Activated T-helper 2 cell treated with anti-CD3 and anti-CD28 coated beads, Interferon-gamma antibody, Interleukin-2, Interleukin-4, amounts not matched to agents 10 μg/mL and 5 μg/mL and 100 μg/mL, durations not matched to agents 14 hours and 24 hours and 36 hours (primary cell): ENCODE data around the gene F10. TPM values are rescaled to one million over a fixed set of nuclear protein-coding genes. Genes with fewer than 3 reads are reported as not detected.
A peak's percentile ranks its signal among the peaks of the same experiment; 100 is the strongest.

Experiments used
- DNase-seq: peaks from one replicate; pipeline ENCODE4 v3.0.0; 2021; ENCODE audit warnings: low spot score
- H3K27ac Mint-ChIP-seq: one replicate; pipeline ENCODE4 v1.8.0; 2021; ENCODE audit warnings: mixed read lengths
- H3K27me3 Mint-ChIP-seq: one replicate; pipeline ENCODE4 v1.8.0; 2021; ENCODE audit warnings: low read depth, mixed read lengths
- H3K36me3 Mint-ChIP-seq: one replicate; pipeline ENCODE4 v1.8.0; 2021; ENCODE audit warnings: low read depth, mixed read lengths
- H3K4me1 Mint-ChIP-seq: one replicate; pipeline ENCODE4 v1.8.0; 2021; ENCODE audit warnings: low read depth, mixed read lengths
- H3K4me3 Mint-ChIP-seq: one replicate; pipeline ENCODE4 v1.8.0; 2021; ENCODE audit warnings: low read depth, mild to moderate bottlenecking, moderate library complexity, mixed read lengths
- H3K9me3 Mint-ChIP-seq: one replicate; pipeline ENCODE4 v1.8.0; 2021; ENCODE audit warnings: mixed read lengths
- intact Hi-C: fragments of 100-400 bp; cut with micrococcal nuclease; formaldehyde crosslinking; loops from one replicate; pipeline ENCODE4 v1.15.1; 2023
- total RNA-seq: library from RNA; stranded (reverse); gene quantifications from 2 replicates; pipeline ENCODE4 v1.2.3, GENCODE V29; 2022

Gene F10
- total RNA-seq, 1 donor from 2014 or later = not detected

- no peak overlapping the region for H3K27ac Mint-ChIP-seq
- H3K36me3 Mint-ChIP-seq = peaks cover 74% of the 10 kb centered on the region
Measured at GRCh38 chr13:113179374-113180230, 57.0 kb downstream of the F10 start.

GRCh38 chr13:113182046-113182445 is 59.4 kb downstream of the F10 start:
- Mint-ChIP-seq H3K9me3 (no peaks in the 10 kb centered on the region), H3K36me3 (peaks cover 69% of the 10 kb centered on the region), H3K27ac (no peak overlapping the region), H3K4me1 (peaks cover 15% of the 10 kb centered on the region), H3K27me3 (no peaks in the 10 kb centered on the region), H3K4me3 (no peak overlapping the region)
- no peak for DNase-seq
- intact Hi-C loops = no loop called here

More at GRCh38 chr13:113179374-113180230, 57.0 kb downstream of the F10 start:
- no peaks in the 10 kb centered on the region for H3K9me3 Mint-ChIP-seq
- H3K4me3 Mint-ChIP-seq = no peak overlapping the region
- peaks cover 8% of the 10 kb centered on the region for H3K4me1 Mint-ChIP-seq
- intact Hi-C loops = no loop called here
- DNase-seq = no peak
- H3K27me3 Mint-ChIP-seq = no peaks in the 10 kb centered on the region

GRCh38 chr13:113183450-113184129 is 61.0 kb downstream of the F10 start:
- H3K4me3 Mint-ChIP-seq = no peak overlapping the region
- peaks cover 22% of the 10 kb centered on the region for H3K4me1 Mint-ChIP-seq
- DNase-seq = no peak
- H3K9me3 Mint-ChIP-seq = no peaks in the 10 kb centered on the region
- intact Hi-C loops = no loop called here
- no peak overlapping the region for H3K27ac Mint-ChIP-seq
- H3K36me3 Mint-ChIP-seq = peaks cover 74% of the 10 kb centered on the region
- H3K27me3 Mint-ChIP-seq = no peaks in the 10 kb centered on the region

- no peak overlapping the region for H3K27ac Mint-ChIP-seq
- H3K36me3 Mint-ChIP-seq = peaks cover 74% of the 10 kb centered on the region
- no peaks in the 10 kb centered on the region for H3K27me3 Mint-ChIP-seq
- no peak overlapping the region for H3K4me3 Mint-ChIP-seq
- H3K9me3 Mint-ChIP-seq = no peaks in the 10 kb centered on the region
- intact Hi-C loops = no loop called here
- DNase-seq = no peak
- H3K4me1 Mint-ChIP-seq = peaks cover 20% of the 10 kb centered on the region
Measured at GRCh38 chr13:113184568-113185440, 62.2 kb downstream of the F10 start.

GRCh38 chr13:113186061-113186900 is 63.7 kb downstream of the F10 start:
- H3K27me3 Mint-ChIP-seq = no peaks in the 10 kb centered on the region
- H3K36me3 Mint-ChIP-seq = peaks cover 69% of the 10 kb centered on the region
- no peak for DNase-seq
- H3K27ac Mint-ChIP-seq = no peak overlapping the region
- no peaks in the 10 kb centered on the region for H3K9me3 Mint-ChIP-seq
- no peak overlapping the region for H3K4me3 Mint-ChIP-seq
- peaks cover 20% of the 10 kb centered on the region for H3K4me1 Mint-ChIP-seq
- intact Hi-C loops = no loop called here

- H3K9me3 Mint-ChIP-seq = no peaks in the 10 kb centered on the region
- intact Hi-C loops = no loop called here
- H3K4me1 Mint-ChIP-seq = peaks cover 20% of the 10 kb centered on the region
- H3K27me3 Mint-ChIP-seq = no peaks in the 10 kb centered on the region
- H3K27ac Mint-ChIP-seq = peak overlapping the region; percentile 24
- peaks cover 61% of the 10 kb centered on the region for H3K36me3 Mint-ChIP-seq
- DNase-seq = no peak
- H3K4me3 Mint-ChIP-seq = no peak overlapping the region
Measured at GRCh38 chr13:113187263-113187669, 64.7 kb downstream of the F10 start.

- DNase-seq = no peak
- Mint-ChIP-seq H3K4me1 (peaks cover 20% of the 10 kb centered on the region), H3K36me3 (peaks cover 64% of the 10 kb centered on the region), H3K4me3 (no peak overlapping the region), H3K27ac (peak overlapping the region; percentile 5), H3K27me3 (no peaks in the 10 kb centered on the region), H3K9me3 (no peaks in the 10 kb centered on the region)
- intact Hi-C loops = no loop called here
Measured at GRCh38 chr13:113187883-113188665, 65.5 kb downstream of the F10 start.

- Mint-ChIP-seq H3K27ac (no peak overlapping the region), H3K9me3 (no peaks in the 10 kb centered on the region), H3K4me3 (no peak overlapping the region), H3K27me3 (no peaks in the 10 kb centered on the region), H3K4me1 (peaks cover 16% of the 10 kb centered on the region), H3K36me3 (peaks cover 67% of the 10 kb centered on the region)
- intact Hi-C loops = no loop called here
- no peak for DNase-seq
Measured at GRCh38 chr13:113190181-113190580, 67.6 kb downstream of the F10 start.

- Mint-ChIP-seq H3K4me1 (peaks cover 5% of the 10 kb centered on the region), H3K9me3 (no peaks in the 10 kb centered on the region), H3K27me3 (no peaks in the 10 kb centered on the region), H3K4me3 (no peak overlapping the region), H3K27ac (no peak overlapping the region), H3K36me3 (peaks cover 71% of the 10 kb centered on the region)
- intact Hi-C loops = no loop called here
- no peak for DNase-seq
Measured at GRCh38 chr13:113192279-113192678, 69.7 kb downstream of the F10 start.

GRCh38 chr13:113192902-113193301 is 70.3 kb downstream of the F10 start:
- Mint-ChIP-seq H3K4me1 (no peaks in the 10 kb centered on the region), H3K4me3 (no peak overlapping the region), H3K36me3 (peaks cover 71% of the 10 kb centered on the region), H3K27me3 (no peaks in the 10 kb centered on the region), H3K27ac (no peak overlapping the region), H3K9me3 (no peaks in the 10 kb centered on the region)
- no peak for DNase-seq
- intact Hi-C loops = no loop called here

- Mint-ChIP-seq H3K27ac (no peak overlapping the region), H3K9me3 (no peaks in the 10 kb centered on the region), H3K36me3 (peaks cover 69% of the 10 kb centered on the region), H3K4me3 (no peak overlapping the region), H3K27me3 (no peaks in the 10 kb centered on the region), H3K4me1 (no peaks in the 10 kb centered on the region)
- no peak for DNase-seq
- intact Hi-C loops = no loop called here
Measured at GRCh38 chr13:113195360-113195759, 72.8 kb downstream of the F10 start.
